ENCODE results near the gene PLEKHG4B. TPM values are rescaled to one million over a fixed set of nuclear protein-coding genes. Genes with fewer than 3 reads are reported as not detected.

Gene PLEKHG4B
- total RNA-seq, 2 donors from 2014 or later: under 0.01 to 0.28 TPM

- Histone ChIP-seq H3K4me1 (ENCODE audit: control insufficient read depth in 1 of 2, low read depth in 2 of 2) (no peaks in the 10 kb centered on the region), H3K27ac (no peak overlapping the region), H3K4me3 (no peak overlapping the region), H3K36me3 (no peaks in the 10 kb centered on the region), H3K9me3 (peaks cover 5% of the 10 kb centered on the region), H3K27me3 (replicated peaks; ENCODE audit: insufficient read depth) (no peaks in the 10 kb centered on the region)
- DNase-seq (ENCODE audit: low spot score): no peak
- no peak for TF ChIP-seq CTCF (IDR thresholded peaks at IDR 0.05)
- ATAC-seq (ENCODE audit: insufficient number of reproducible peaks, low FRiP score, low read depth): no peak
Measured at GRCh38 chr5:130601-131131, 38.7 kb downstream of the PLEKHG4B start.

- DNase-seq (ENCODE audit: low spot score) (no peak), ATAC-seq (ENCODE audit: insufficient number of reproducible peaks, low FRiP score, low read depth) (no peak)
- H3K27me3 ChIP-seq (replicated peaks; ENCODE audit: insufficient read depth): no peaks in the 10 kb centered on the region
- no peaks in the 10 kb centered on the region for H3K9me3 ChIP-seq
- no peaks in the 10 kb centered on the region for H3K4me1 ChIP-seq (ENCODE audit: control insufficient read depth in 1 of 2, low read depth in 2 of 2)
- no peak overlapping the region for H3K27ac ChIP-seq
- H3K4me3 ChIP-seq: no peak overlapping the region
- TF ChIP-seq CTCF (IDR thresholded peaks at IDR 0.05): no peak
- H3K36me3 ChIP-seq: no peaks in the 10 kb centered on the region
Measured at GRCh38 chr5:136901-137300, 44.9 kb downstream of the PLEKHG4B start.

GRCh38 chr5:137741-138140 is 45.8 kb downstream of the PLEKHG4B start:
- Histone ChIP-seq H3K9me3 (no peaks in the 10 kb centered on the region), H3K27me3 (replicated peaks; ENCODE audit: insufficient read depth) (no peaks in the 10 kb centered on the region), H3K4me1 (ENCODE audit: control insufficient read depth in 1 of 2, low read depth in 2 of 2) (no peaks in the 10 kb centered on the region), H3K36me3 (no peaks in the 10 kb centered on the region), H3K27ac (no peak overlapping the region), H3K4me3 (no peak overlapping the region)
- TF ChIP-seq CTCF (IDR thresholded peaks at IDR 0.05): no peak
- ATAC-seq (ENCODE audit: insufficient number of reproducible peaks, low FRiP score, low read depth): no peak
- DNase-seq (ENCODE audit: low spot score): no peak

GRCh38 chr5:138936-139335 is 47.0 kb downstream of the PLEKHG4B start:
- ATAC-seq (ENCODE audit: insufficient number of reproducible peaks, low FRiP score, low read depth): no peak

More at GRCh38 chr5:138936-139335, 47.0 kb downstream of the PLEKHG4B start:
- Histone ChIP-seq H3K27ac (no peak overlapping the region), H3K9me3 (no peaks in the 10 kb centered on the region), H3K27me3 (replicated peaks; ENCODE audit: insufficient read depth) (no peaks in the 10 kb centered on the region), H3K4me3 (no peak overlapping the region), H3K36me3 (no peaks in the 10 kb centered on the region), H3K4me1 (ENCODE audit: control insufficient read depth in 1 of 2, low read depth in 2 of 2) (no peaks in the 10 kb centered on the region)
- no peak for TF ChIP-seq CTCF (IDR thresholded peaks at IDR 0.05)
- DNase-seq (ENCODE audit: low spot score): no peak

All from thoracic aorta (tissue), 2 donors.